HL-60 (cell line): ENCODE data around the gene SLC25A21.

ENCODE experiments used
- DNase-seq, 2 experiments: peaks; one replicate each; pipeline ENCODE4 v3.0.0-alpha.2; 2010 to 2020; ENCODE audit warnings: low read depth in 1 of 2, low spot score in 1 of 2
- H3K27ac ChIP-seq: fragments of 250-450 bp; sonication (Bioruptor Pico); replicated peaks from 2 replicates; pipeline ENCODE4 v1.5.1; 2020; ENCODE audit warnings: mild to moderate bottlenecking, moderate library complexity
- H3K27me3 ChIP-seq: fragments of 250-450 bp; sonication (Bioruptor Pico); 2 replicates; pipeline ENCODE4 v1.5.1; 2021; ENCODE audit warnings: mild to moderate bottlenecking, moderate library complexity; ENCODE audit not compliant: insufficient read depth, poor library complexity, severe bottlenecking
- H3K4me3 ChIP-seq: replicated peaks from 2 replicates; pipeline ENCODE4 v1.5.1; 2011; ENCODE audit warnings: mild to moderate bottlenecking, control low read depth, low read length; ENCODE audit not compliant: insufficient read depth
- CTCF ChIP-seq: IDR thresholded peaks from one replicate; pipeline ENCODE4 v1.5.1; 2011; ENCODE audit warnings: low read length, control low read depth, inconsistent platforms; ENCODE audit not compliant: insufficient read depth
- GABPA ChIP-seq: IDR thresholded peaks from 2 replicates; pipeline ENCODE4 v1.6.1; 2012; ENCODE audit warnings: low read depth
- POLR2AphosphoS5 ChIP-seq: IDR thresholded peaks from 2 replicates; pipeline ENCODE4 v1.6.1; 2012; ENCODE audit warnings: low read depth
- REST ChIP-seq: IDR thresholded peaks from 2 replicates; pipeline ENCODE4 v1.6.1; 2012; ENCODE audit warnings: low read depth; ENCODE audit not compliant: insufficient replicate concordance
- SPI1 ChIP-seq: IDR thresholded peaks from 2 replicates; pipeline ENCODE4 v1.6.1; 2012; ENCODE audit warnings: low read depth, mild to moderate bottlenecking, borderline replicate concordance

The SLC25A21 gene

GRCh38 chr14:37035401-37035800 lies 137.0 kb downstream of the SLC25A21 start:
- no peak overlapping the region for H3K27ac ChIP-seq
- no peaks in the 10 kb centered on the region for H3K27me3 ChIP-seq
- H3K4me3 ChIP-seq, result no peak overlapping the region
- DNase-seq, result no peak
- TF ChIP-seq POLR2AphosphoS5 (no peak), SPI1 (no peak)

GRCh38 chr14:37034410-37035285 lies 137.8 kb downstream of the SLC25A21 start:
- DNase-seq, result no peak
- TF ChIP-seq REST, result no peak
- TF ChIP-seq CTCF, result no peak
- TF ChIP-seq POLR2AphosphoS5, result no peak
- TF ChIP-seq GABPA, result no peak
- TF ChIP-seq SPI1, result no peak
- H3K27me3 ChIP-seq, result no peaks in the 10 kb centered on the region
- H3K4me3 ChIP-seq, result no peak overlapping the region
- H3K27ac ChIP-seq, result no peak overlapping the region

GRCh38 chr14:37032863-37033262 lies 139.5 kb downstream of the SLC25A21 start:
- no peak overlapping the region for H3K27ac ChIP-seq
- H3K27me3 ChIP-seq, result no peaks in the 10 kb centered on the region
- H3K4me3 ChIP-seq, result no peak overlapping the region
- DNase-seq, result no peak
- TF ChIP-seq CTCF (no peak), SPI1 (no peak), POLR2AphosphoS5 (no peak), GABPA (no peak), REST (no peak)

- no peaks in the 10 kb centered on the region for H3K27me3 ChIP-seq
- H3K4me3 ChIP-seq, result no peak overlapping the region
- peak in 1 of 2 experiments; percentile 54 for DNase-seq
- TF ChIP-seq CTCF (no peak), SPI1 (peak; percentile 35)
- H3K27ac ChIP-seq, result no peak overlapping the region
Measured at GRCh38 chr14:37027188-37027824, 145.1 kb downstream of the SLC25A21 start.
